KOPT-K1 (cell line): ENCODE results near the gene WDR26.
"Not testable (repeated sequence)": the region's sequence is repeated elsewhere in the genome, so short reads cannot be mapped to it uniquely, and the experiment has no call there.

Experiments
- H3K27ac ChIP-seq: fragments of 200-600 bp; sonication (generic); 2 replicates; pipeline ENCODE4 v1.5.1; 2016; ENCODE audit warnings: antibody characterized with exemption, mild to moderate bottlenecking, low read depth, low read length; ENCODE audit not compliant: poor library complexity, severe bottlenecking
- H3K36me3 ChIP-seq: fragments of 200-600 bp; sonication (generic); 2 replicates; pipeline ENCODE4 v1.5.1; 2017; ENCODE audit warnings: antibody characterized with exemption, mild to moderate bottlenecking, low read length, moderate library complexity; ENCODE audit not compliant: insufficient read depth
- H3K9me3 ChIP-seq: fragments of 200-600 bp; sonication (generic); 2 replicates; pipeline ENCODE4 v1.5.1; 2017; ENCODE audit warnings: antibody characterized with exemption, low read length, mild to moderate bottlenecking; ENCODE audit not compliant: insufficient read depth, poor library complexity, severe bottlenecking

The WDR26 gene

DNA sequence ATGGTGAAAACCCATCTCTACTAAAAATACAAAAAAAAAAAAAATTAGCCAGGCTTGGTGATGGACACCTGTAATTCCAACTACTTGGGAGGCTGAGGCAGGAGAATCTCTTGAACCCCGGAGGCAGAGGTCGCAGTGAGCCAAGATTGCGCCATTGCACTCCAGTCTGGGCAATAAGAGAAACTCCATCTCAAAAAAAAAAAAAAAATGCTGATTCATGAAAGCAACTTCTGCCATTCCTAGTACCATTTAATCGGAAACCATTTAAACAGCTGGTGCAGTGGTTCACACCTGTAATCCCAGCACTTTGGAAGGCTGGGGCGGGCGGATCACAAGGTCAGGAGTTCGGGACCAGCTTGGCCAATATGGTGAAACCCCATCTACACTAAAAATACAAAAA is 5.9 kb downstream of the WDR26 start:
- H3K36me3 ChIP-seq, result peaks cover 68% of the 10 kb centered on the region
- H3K9me3 ChIP-seq, H3K27ac ChIP-seq: not testable (repeated sequence)

DNA sequence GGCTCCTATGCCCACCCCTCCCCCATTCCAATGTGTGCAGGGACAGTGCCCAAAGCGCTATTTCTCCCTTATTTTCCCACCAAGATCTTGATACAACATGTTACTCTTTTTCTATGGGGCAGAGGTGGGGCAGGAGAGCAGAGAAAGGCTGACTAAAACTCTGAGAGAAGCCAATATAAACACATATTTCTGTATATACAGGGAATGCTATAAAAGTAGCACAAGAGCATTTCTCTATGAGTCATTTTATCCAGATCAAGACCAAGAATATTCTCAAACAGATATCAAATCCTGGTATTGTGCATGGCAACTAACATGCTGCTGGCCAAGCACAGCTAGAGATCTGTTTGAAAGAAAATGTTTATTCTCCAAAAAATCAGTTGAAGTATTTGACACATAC is 7.3 kb downstream of the WDR26 start:
- no peak overlapping the region for H3K27ac ChIP-seq
- no peaks in the 10 kb centered on the region for H3K9me3 ChIP-seq
- peaks cover 82% of the 10 kb centered on the region for H3K36me3 ChIP-seq

GRCh38 chr1:224426869-224427268 is 7.7 kb downstream of the WDR26 start:
- peaks cover 87% of the 10 kb centered on the region for H3K36me3 ChIP-seq
- not testable (repeated sequence) for H3K9me3 ChIP-seq, H3K27ac ChIP-seq

DNA sequence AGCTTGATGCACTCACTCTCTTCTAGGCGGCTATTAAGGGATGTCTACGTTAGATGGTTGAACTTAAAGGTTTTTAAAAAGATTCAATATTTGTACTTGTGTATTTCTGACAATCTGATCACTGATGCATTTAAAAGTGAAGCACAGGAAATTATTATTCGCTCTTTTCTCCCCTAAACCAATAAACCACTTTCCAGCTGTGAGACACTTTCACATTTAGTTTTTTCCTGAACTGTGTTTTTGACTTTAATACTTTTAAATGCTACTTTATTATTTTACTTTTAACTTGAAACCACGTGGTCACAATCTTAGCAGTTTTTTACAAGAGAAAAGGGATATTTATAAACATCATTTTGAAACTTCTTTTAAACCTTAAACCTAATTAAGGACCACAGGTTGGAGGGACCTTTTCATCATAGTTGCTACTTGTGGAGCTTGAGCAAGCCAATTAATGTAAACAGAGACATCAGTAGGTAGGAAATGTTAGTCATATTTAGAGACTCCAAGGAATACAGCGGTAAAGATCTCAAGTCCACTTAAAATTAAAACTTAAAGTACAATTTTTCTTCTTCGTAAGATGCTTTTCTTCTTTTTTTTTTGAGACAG is 9.2 kb downstream of the WDR26 start:
- no peaks in the 10 kb centered on the region for H3K9me3 ChIP-seq
- peaks cover 95% of the 10 kb centered on the region for H3K36me3 ChIP-seq
- H3K27ac ChIP-seq, result no peak overlapping the region

- no peak overlapping the region for H3K27ac ChIP-seq
- peaks cover 98% of the 10 kb centered on the region for H3K36me3 ChIP-seq
- H3K9me3 ChIP-seq, result no peaks in the 10 kb centered on the region
These were observed 14.5 kb downstream of the WDR26 start for GRCh38 chr1:224420106-224420505.

DNA sequence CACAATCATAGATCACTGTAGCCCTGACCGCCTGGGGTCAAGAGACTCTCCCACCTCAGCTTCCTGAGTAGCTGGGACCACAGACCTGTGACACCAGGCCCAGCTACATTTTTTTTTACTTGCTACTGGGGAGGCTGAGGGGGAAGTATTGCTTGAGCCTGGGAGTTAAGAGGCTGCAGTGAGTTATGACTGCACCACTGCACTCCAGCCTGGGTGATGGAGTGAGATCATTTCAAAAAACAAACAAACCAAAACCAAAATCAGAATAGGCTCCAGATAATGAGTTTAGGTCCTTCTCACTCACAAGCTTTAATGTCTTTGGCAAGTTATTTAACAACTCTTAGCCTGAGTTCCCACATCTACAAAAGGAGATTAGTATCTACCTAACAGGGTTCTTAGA is 22.8 kb downstream of the WDR26 start:
- Histone ChIP-seq H3K9me3 (no peaks in the 10 kb centered on the region), H3K27ac (no peak overlapping the region), H3K36me3 (peaks cover 92% of the 10 kb centered on the region)

- Histone ChIP-seq H3K9me3 (no peaks in the 10 kb centered on the region), H3K27ac (no peak overlapping the region), H3K36me3 (peaks cover 93% of the 10 kb centered on the region)
These were observed 26.4 kb downstream of the WDR26 start for GRCh38 chr1:224408294-224408590.

DNA sequence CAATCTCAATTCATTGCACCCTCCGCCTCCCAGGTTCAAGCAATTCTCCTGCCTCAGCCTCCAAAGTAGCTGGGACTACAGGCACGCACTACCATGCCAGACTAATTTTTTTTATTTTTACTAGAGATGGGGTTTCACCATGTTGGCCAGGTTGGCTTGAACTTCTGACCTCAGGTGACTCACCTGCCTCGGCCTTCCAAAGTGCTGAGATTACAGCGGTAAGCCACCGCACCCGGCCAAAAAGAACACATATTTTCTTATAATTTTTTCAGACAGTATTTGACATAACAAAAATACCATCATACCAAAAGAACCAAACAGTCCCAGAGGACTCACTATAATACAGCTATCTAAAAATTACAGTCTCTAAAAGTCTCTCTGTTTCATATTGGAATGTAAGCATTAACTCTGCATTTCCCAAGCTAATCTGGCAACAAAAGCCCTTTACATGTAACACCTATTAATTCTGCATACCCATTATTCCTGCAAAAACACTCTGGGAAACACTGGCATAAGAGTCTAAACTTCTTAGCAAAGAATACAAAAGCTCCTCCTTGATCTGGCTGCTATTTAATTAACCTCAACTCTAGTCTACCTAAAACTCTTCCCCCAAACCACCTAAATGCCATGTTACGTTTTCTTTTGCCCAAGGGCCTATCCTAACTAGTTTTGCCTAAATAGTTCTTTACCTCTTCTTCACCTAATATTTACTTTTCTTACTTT is 26.9 kb downstream of the WDR26 start:
- H3K27ac ChIP-seq, result no peak overlapping the region
- H3K9me3 ChIP-seq, result no peaks in the 10 kb centered on the region
- peaks cover 92% of the 10 kb centered on the region for H3K36me3 ChIP-seq

DNA sequence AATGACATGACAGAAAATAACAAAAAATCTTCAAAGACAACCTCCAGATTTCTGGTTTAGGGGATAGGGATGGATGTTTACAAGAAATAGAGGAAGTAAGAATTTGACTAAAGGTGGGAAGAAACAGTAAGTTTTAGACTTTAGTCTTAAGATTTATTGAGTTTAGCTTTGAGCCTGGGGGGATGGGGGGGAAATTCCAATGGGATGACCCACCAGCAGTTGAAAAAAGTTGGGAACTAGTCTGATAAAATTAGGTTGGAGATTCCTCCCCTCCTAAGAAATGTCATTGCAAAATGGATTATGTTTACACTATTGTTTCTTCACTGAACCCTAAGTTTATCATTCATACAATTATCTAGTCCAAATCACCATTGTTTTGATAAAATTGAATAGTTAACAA is 28.4 kb downstream of the WDR26 start:
- H3K27ac ChIP-seq, result no peak overlapping the region
- no peaks in the 10 kb centered on the region for H3K9me3 ChIP-seq
- H3K36me3 ChIP-seq, result peaks cover 91% of the 10 kb centered on the region

- Histone ChIP-seq H3K36me3 (peaks cover 91% of the 10 kb centered on the region), H3K27ac (no peak overlapping the region), H3K9me3 (no peaks in the 10 kb centered on the region)
These were observed 29.0 kb downstream of the WDR26 start for GRCh38 chr1:224405604-224405970.

- Histone ChIP-seq H3K9me3 (no peaks in the 10 kb centered on the region), H3K36me3 (peaks cover 91% of the 10 kb centered on the region), H3K27ac (no peak overlapping the region)
These were observed 29.5 kb downstream of the WDR26 start for GRCh38 chr1:224404916-224405603.

DNA sequence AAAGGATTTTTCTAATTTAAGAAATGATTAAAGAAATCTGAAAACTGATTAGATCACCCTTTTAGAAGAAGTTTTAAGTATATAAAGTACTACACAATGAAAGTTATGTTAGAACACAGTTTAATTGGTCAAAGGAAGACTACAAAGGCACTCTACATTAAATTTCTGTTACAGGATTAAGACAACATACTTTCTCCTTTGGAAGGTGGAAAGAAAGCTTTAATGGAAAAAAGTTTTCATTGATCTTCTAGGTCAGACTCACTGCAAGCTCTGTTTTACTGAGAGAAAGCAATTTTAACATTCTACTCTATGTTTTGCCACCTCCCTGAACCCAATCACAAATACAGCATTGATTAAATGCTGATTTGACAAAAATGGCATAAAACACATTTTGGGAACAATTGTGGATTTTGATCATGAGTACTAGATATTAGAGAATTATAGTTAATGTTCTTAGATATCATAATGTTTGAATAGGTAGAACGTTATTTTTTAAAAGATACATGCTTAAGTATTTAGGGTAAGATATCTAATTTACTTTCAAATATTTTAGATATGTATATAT is 32.0 kb downstream of the WDR26 start:
- Histone ChIP-seq H3K9me3 (no peaks in the 10 kb centered on the region), H3K27ac (no peak overlapping the region), H3K36me3 (peaks cover 91% of the 10 kb centered on the region)

- H3K36me3 ChIP-seq, result peaks cover 96% of the 10 kb centered on the region
- no peak overlapping the region for H3K27ac ChIP-seq
- no peaks in the 10 kb centered on the region for H3K9me3 ChIP-seq
These were observed 34.7 kb downstream of the WDR26 start for GRCh38 chr1:224399887-224400286.

GRCh38 chr1:224393294-224393693 is 41.3 kb downstream of the WDR26 start:
- Histone ChIP-seq H3K27ac (no peak overlapping the region), H3K9me3 (no peaks in the 10 kb centered on the region), H3K36me3 (peaks cover 99% of the 10 kb centered on the region)

GRCh38 chr1:224392411-224393249 is 42.0 kb downstream of the WDR26 start:
- H3K36me3 ChIP-seq, result peaks cover 99% of the 10 kb centered on the region

More at GRCh38 chr1:224392411-224393249, 42.0 kb downstream of the WDR26 start:
- Histone ChIP-seq H3K9me3 (no peaks in the 10 kb centered on the region), H3K27ac (no peak overlapping the region)
